Sigmoid colon (tissue), 7 donors: ENCODE measurements around the gene CCDC187. TPM values are rescaled to one million over a fixed set of nuclear protein-coding genes. Genes with fewer than 3 reads are reported as not detected.

Experiments
- DNase-seq: peaks from one replicate; pipeline ENCODE4 v3.0.0-alpha.2; 2019
- H3K27ac ChIP-seq, 4 donors: fragments of 200-600 bp; sonication (generic); one replicate each; pipeline ENCODE4 v1.5.1; 2016 to 2019; ENCODE audit warnings: mild to moderate bottlenecking in 1 of 4
- H3K27me3 ChIP-seq, 3 donors: fragments of 200-600 bp; sonication (generic); one replicate each; pipeline ENCODE4 v1.5.1; 2019; ENCODE audit warnings: mild to moderate bottlenecking in 1 of 3
- H3K36me3 ChIP-seq, 4 donors: fragments of 200-600 bp; sonication (generic); one replicate each; pipeline ENCODE4 v1.5.1; 2016 to 2019
- H3K4me1 ChIP-seq, 4 donors: fragments of 200-600 bp; sonication (generic); one replicate each; pipeline ENCODE4 v1.5.1; 2017 to 2019
- H3K4me3 ChIP-seq, 4 donors: fragments of 200-600 bp; sonication (generic); one replicate each; pipeline ENCODE4 v1.5.1; 2017 to 2019; ENCODE audit warnings: mild to moderate bottlenecking in 2 of 4, moderate library complexity in 1 of 4
- H3K9me3 ChIP-seq, 4 donors: fragments of 200-600 bp in 3 of 4; sonication (generic) in 3 of 4; one replicate each; pipeline versions ENCODE4 v1.5.1 to v1.6.1; 2013 to 2019
- CTCF ChIP-seq, 4 experiments: fragments of 450-650 bp in 3 of 4; fragments of 200-600 bp in 1 of 4; IDR thresholded peaks; one replicate each; pipeline ENCODE4 v1.5.1; 2016 to 2019; ENCODE audit warnings: antibody characterized with exemption in 4 of 4, mild to moderate bottlenecking in 3 of 4, moderate library complexity in 2 of 4
- EP300 ChIP-seq, 4 donors: sonication (generic); formaldehyde crosslinking; IDR thresholded peaks; one replicate each; pipeline ENCODE4 v1.6.1; 2017; ENCODE audit warnings: antibody characterized with exemption in 4 of 4
- POLR2A ChIP-seq, 2 donors: fragments of 450-650 bp; IDR thresholded peaks; one replicate each; pipeline ENCODE4 v1.6.1; 2016; ENCODE audit warnings: antibody characterized with exemption in 2 of 2, mild to moderate bottlenecking in 2 of 2, moderate library complexity in 2 of 2
- POLR2AphosphoS5 ChIP-seq, 4 donors: sonication (generic); formaldehyde crosslinking; IDR thresholded peaks; one replicate each; pipeline ENCODE4 v1.6.1; 2017; ENCODE audit warnings: antibody characterized with exemption in 4 of 4
- WGBS, 2 donors: extraction: QIAGEN DNeasy Blood & Tissue Kit; methylation state at CpG; one replicate each; pipeline ENCODE4 v1.1.7; 2013; 5-methylcytosine and 5-hydroxymethylcytosine counted together
- intact Hi-C: fragments of 100-400 bp; cut with DNase I; formaldehyde crosslinking; loops from one replicate; pipeline ENCODE4 v1.15.1; 2023
- polyA plus RNA-seq, 3 donors: library from polyadenylated mRNA; stranded (reverse); fragments of 200-250 nt; gene quantifications; one replicate each; pipeline ENCODE4 v1.2.3, GENCODE V29; 2013
- total RNA-seq, 4 donors: library from RNA; depleted of rRNA; stranded (reverse); fragments of >200 nt; gene quantifications; one replicate each; pipeline ENCODE4 v1.1.0, GENCODE V29; 2016
- donor health status: healthy with polysubstance abuse.
- donor health status: Bipolar disorder and iron deficiency.
- donor health status: healthy.

The CCDC187 gene
- total and polyA plus RNA-seq, 7 donors, result 0.32 TPM; not detected in 6

- intact Hi-C loops, result no loop called here
- Histone ChIP-seq H3K36me3 (no peaks in the 10 kb centered on the region), H3K9me3 (no peaks in the 10 kb centered on the region), H3K4me1 (no peaks in the 10 kb centered on the region), H3K4me3 (no peak overlapping the region), H3K27me3 (peaks cover 0 to 32% (median 4%) of the 10 kb centered on the region in 3 donors), H3K27ac (no peak overlapping the region)
- 79 to 80% methylated on average over 22 of the region's 22 CpGs for WGBS, 2 donors
- TF ChIP-seq POLR2AphosphoS5 (IDR thresholded peaks at IDR 0.05) (no peak), EP300 (IDR thresholded peaks at IDR 0.05) (no peak), CTCF (IDR thresholded peaks at IDR 0.05) (no peak), POLR2A (IDR thresholded peaks at IDR 0.05) (no peak)
- DNase-seq, result no peak
These were observed 44.9 kb downstream of the CCDC187 start for GRCh38 chr9:136258786-136259516.

- H3K36me3 ChIP-seq, result no peaks in the 10 kb centered on the region
- DNase-seq, result no peak
- no peak overlapping the region for H3K4me3 ChIP-seq
- H3K27me3 ChIP-seq, result peaks cover 0 to 32% (median 4%) of the 10 kb centered on the region in 3 donors
- TF ChIP-seq POLR2AphosphoS5 (IDR thresholded peaks at IDR 0.05) (no peak), CTCF (IDR thresholded peaks at IDR 0.05) (no peak), POLR2A (IDR thresholded peaks at IDR 0.05) (no peak)
- H3K4me1 ChIP-seq, result no peaks in the 10 kb centered on the region
- no peaks in the 10 kb centered on the region for H3K9me3 ChIP-seq
- intact Hi-C loops, result no loop called here
- no peak overlapping the region for H3K27ac ChIP-seq
- 79 to 87% methylated on average over 13 of the region's 13 CpGs for WGBS, 2 donors
These were observed 45.6 kb downstream of the CCDC187 start for GRCh38 chr9:136258299-136258625.

DNA sequence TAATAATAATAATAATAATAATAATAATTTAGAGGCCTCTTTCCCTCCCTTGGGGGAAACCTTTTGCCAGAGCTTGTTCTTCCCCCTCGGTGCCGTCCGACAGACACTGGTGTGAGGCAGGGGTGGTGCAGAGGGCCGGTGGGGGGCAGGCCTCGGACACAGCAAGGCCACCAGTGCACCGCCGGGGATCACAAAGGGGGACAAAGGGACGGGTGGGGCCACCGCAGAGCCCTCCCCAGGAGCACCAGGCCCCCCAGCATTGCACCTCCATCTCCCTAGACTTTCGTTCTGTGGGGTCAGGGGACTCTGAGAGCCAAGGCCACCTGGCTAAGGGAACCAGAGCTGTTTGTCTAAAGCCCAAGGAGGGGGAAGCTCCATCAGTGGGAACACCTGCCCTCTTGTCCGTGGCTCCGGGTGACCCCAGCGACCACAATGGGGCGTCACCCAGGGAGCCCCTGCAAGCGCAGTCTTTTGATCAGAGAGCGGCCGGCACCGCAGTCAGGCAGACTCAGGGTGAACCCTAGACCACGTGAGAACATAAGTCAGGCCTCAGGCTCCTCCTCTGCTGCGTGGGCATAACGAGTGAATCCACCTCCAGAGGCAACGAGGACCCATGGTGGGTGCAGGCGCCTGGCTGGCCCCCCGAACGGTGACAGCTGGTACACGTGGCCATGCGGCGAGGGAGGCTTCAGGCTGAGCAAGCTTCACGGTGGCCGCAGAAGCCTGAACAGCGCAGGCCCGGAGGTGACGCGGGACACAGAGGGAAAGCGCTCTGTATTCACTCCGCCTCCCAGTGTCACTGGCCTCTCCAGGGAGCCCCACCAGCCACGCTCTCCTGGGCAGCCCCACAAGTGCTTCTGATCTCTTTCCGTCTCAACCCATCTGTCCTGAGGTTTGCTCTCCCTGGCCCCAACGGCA lies 46.3 kb downstream of the CCDC187 start:
- no peak overlapping the region for H3K27ac ChIP-seq
- intact Hi-C loops, result no loop called here
- no peaks in the 10 kb centered on the region for H3K36me3 ChIP-seq
- H3K4me3 ChIP-seq, result no peak overlapping the region
- no peak for TF ChIP-seq POLR2AphosphoS5 (IDR thresholded peaks at IDR 0.05)
- TF ChIP-seq POLR2A (IDR thresholded peaks at IDR 0.05), result no peak
- no peak for TF ChIP-seq CTCF (IDR thresholded peaks at IDR 0.05)
- TF ChIP-seq EP300 (IDR thresholded peaks at IDR 0.05), result no peak
- no peaks in the 10 kb centered on the region for H3K4me1 ChIP-seq
- WGBS, 2 donors, result 78 to 83% methylated on average over 39 of the region's 39 CpGs
- H3K27me3 ChIP-seq, result peaks cover 0 to 32% (median 4%) of the 10 kb centered on the region in 3 donors
- no peaks in the 10 kb centered on the region for H3K9me3 ChIP-seq
- no peak for DNase-seq

GRCh38 chr9:136255896-136256890 lies 47.7 kb downstream of the CCDC187 start:
- TF ChIP-seq EP300 (IDR thresholded peaks at IDR 0.05), result no peak
- no peak for TF ChIP-seq POLR2AphosphoS5 (IDR thresholded peaks at IDR 0.05)
- TF ChIP-seq POLR2A (IDR thresholded peaks at IDR 0.05), result no peak
- no peak for TF ChIP-seq CTCF (IDR thresholded peaks at IDR 0.05)
- H3K27ac ChIP-seq, result no peak overlapping the region
- H3K4me1 ChIP-seq, result no peaks in the 10 kb centered on the region
- peaks cover 0 to 36% (median 4%) of the 10 kb centered on the region in 3 donors for H3K27me3 ChIP-seq
- WGBS, 2 donors, result 40 to 63% methylated on average over 28 of the region's 28 CpGs
- DNase-seq, result no peak
- no peaks in the 10 kb centered on the region for H3K9me3 ChIP-seq
- intact Hi-C loops, result no loop called here
- no peaks in the 10 kb centered on the region for H3K36me3 ChIP-seq
- H3K4me3 ChIP-seq, result no peak overlapping the region
